HCT116 (cell line): ENCODE measurements around the gene AGPAT3. TPM values are rescaled to one million over a fixed set of nuclear protein-coding genes. Genes with fewer than 3 reads are reported as not detected.

Experiments used
- ATAC-seq: fragments of 200-7000 bp; cut with Tn5 transposase; 2 replicates; pipeline ENCODE4 v1.9.1; 2020; ENCODE audit warnings: mild to moderate bottlenecking, moderate library complexity
- BruUV-seq: library from RNA; stranded (reverse); fragments of 400-500 nt; replicated peaks from 2 replicates; lab custom pipeline; 2021; lab: Mats Ljungman, UMichigan
- CTCF ChIA-PET: fragments of 300-600 bp; sonication (Branson Sonifier 250); formaldehyde crosslinking; loops from one replicate; lab custom pipeline; 2021; ENCODE audit warnings: antibody characterized with exemption; lab: Charles Lee
- POLR2A ChIA-PET: fragments of 300-600, 350-600 bp; sonication (Branson Sonifier 250); formaldehyde crosslinking; loops from one replicate; lab custom pipeline; 2021; ENCODE audit warnings: antibody characterized with exemption; lab: Charles Lee
- RAD21 ChIA-PET, 2 experiments: fragments of 300-600 bp; sonication (Branson Sonifier 250); formaldehyde crosslinking; loops; one replicate each; lab custom pipeline; 2023; ENCODE audit warnings: low total read pairs in 2 of 2; ENCODE audit not compliant: uncharacterized antibody in 2 of 2, unreplicated experiment in 2 of 2, low non-redundant PET in 1 of 2; lab: Charles Lee
- DNase-seq: peaks from one replicate; pipeline ENCODE4 v3.0.0-alpha.2; 2010; ENCODE audit warnings: low read depth, low spot score
- H2AFZ ChIP-seq: fragments of 200-600 bp; shearing (Covaris generic), sonication (generic); 2 replicates; pipeline ENCODE4 v1.6.1; 2017; ENCODE audit warnings: low read depth, mixed run types, mixed read lengths, antibody characterized with exemption, low read length; ENCODE audit not compliant: poor library complexity, severe bottlenecking
- H3K27ac ChIP-seq: 2 replicates; pipeline ENCODE4 v1.5.1; 2012; ENCODE audit warnings: low read depth, low read length
- H3K27me3 ChIP-seq: fragments of 200-600 bp; sonication (generic); 2 replicates; pipeline ENCODE4 v1.6.1; 2016; ENCODE audit warnings: mixed run types, low read length, mixed read lengths; ENCODE audit not compliant: insufficient read depth
- H3K36me3 ChIP-seq, 2 experiments: fragments of 200-500 bp in 1 of 2; fragments of 200-600 bp in 1 of 2; sonication (Bioruptor generic) in 1 of 2; sonication (generic) in 1 of 2; 2 replicates each; pipeline versions ENCODE4 v1.5.1 to v1.6.1; 2014 to 2016; ENCODE audit warnings: low read length in 2 of 2, inconsistent platforms in 1 of 2, mixed read lengths in 1 of 2, mixed run types in 1 of 2; ENCODE audit not compliant: insufficient read depth in 2 of 2, control insufficient read depth in 1 of 2
- H3K4me1 ChIP-seq, 2 experiments: fragments of 200-600 bp in 1 of 2; sonication (generic) in 1 of 2; 2 replicates each; pipeline versions ENCODE4 v1.5.1 to v1.6.1; 2012 to 2017; ENCODE audit warnings: low read length in 2 of 2, inconsistent platforms in 1 of 2, mild to moderate bottlenecking in 1 of 2, mixed read lengths in 1 of 2, mixed run types in 1 of 2, moderate library complexity in 1 of 2; ENCODE audit not compliant: insufficient read depth in 2 of 2, control insufficient read depth in 1 of 2
- H3K4me2 ChIP-seq: fragments of 200-600 bp; sonication (generic); 2 replicates; pipeline ENCODE4 v1.6.1; 2017; ENCODE audit warnings: mixed run types, low read length, mixed read lengths
- H3K4me3 ChIP-seq, 2 experiments: fragments of 200-600 bp in 1 of 2; sonication (generic) in 1 of 2; replicated peaks in 1 of 2; 2 replicates each; pipeline ENCODE4 v1.5.1; 2011 to 2016; ENCODE audit warnings: low read length in 2 of 2, control low read depth in 1 of 2, low read depth in 1 of 2, mild to moderate bottlenecking in 1 of 2, mixed read lengths in 1 of 2, mixed run types in 1 of 2
- H3K79me2 ChIP-seq: fragments of 200-600 bp; sonication (generic); 2 replicates; pipeline ENCODE4 v1.6.1; 2017; ENCODE audit warnings: mild to moderate bottlenecking, mixed run types, low read length, moderate library complexity, mixed read lengths; ENCODE audit not compliant: insufficient read depth
- H3K9ac ChIP-seq: fragments of 200-600 bp; sonication (generic); 2 replicates; pipeline ENCODE4 v1.6.1; 2016; ENCODE audit warnings: low read length, mixed read lengths
- H3K9me2 ChIP-seq: fragments of 200-600 bp; sonication (generic), shearing (Covaris generic); 2 replicates; pipeline ENCODE4 v1.6.1; 2017; ENCODE audit warnings: mixed run types, mild to moderate bottlenecking, moderate library complexity; ENCODE audit not compliant: insufficient read depth
- H3K9me3 ChIP-seq, 2 experiments: fragments of 200-500 bp in 1 of 2; fragments of 200-600 bp in 1 of 2; sonication (Bioruptor generic) in 1 of 2; sonication (generic) in 1 of 2; 2 replicates each; pipeline ENCODE4 v1.6.1; 2014 to 2017; ENCODE audit warnings: low read length in 2 of 2, mixed read lengths in 2 of 2, inconsistent platforms in 1 of 2, low read depth in 1 of 2, mild to moderate bottlenecking in 1 of 2, mixed run types in 1 of 2, moderate library complexity in 1 of 2; ENCODE audit not compliant: control insufficient read depth in 1 of 2, insufficient read depth in 1 of 2
- H4K20me1 ChIP-seq: fragments of 200-600 bp; sonication (generic), shearing (Covaris generic); 2 replicates; pipeline ENCODE4 v1.6.1; 2017; ENCODE audit warnings: mixed run types, mild to moderate bottlenecking, moderate library complexity; ENCODE audit not compliant: insufficient read depth
- CBX3 ChIP-seq: IDR thresholded peaks from 2 replicates; pipeline ENCODE4 v1.6.1; 2012; ENCODE audit warnings: low read depth
- CTCF ChIP-seq, 3 experiments: fragments of 200-600 bp in 1 of 3; sonication (generic) in 1 of 3; IDR thresholded peaks in 2 of 3; conservative IDR thresholded peaks in 1 of 3; 2 replicates each; pipeline ENCODE4 v1.5.1; 2012 to 2017; ENCODE audit warnings: low read depth in 2 of 3, low read length in 2 of 3, antibody characterized with exemption in 1 of 3, borderline replicate concordance in 1 of 3, control low read depth in 1 of 3, mild to moderate bottlenecking in 1 of 3, mixed read lengths in 1 of 3, mixed run types in 1 of 3, moderate library complexity in 1 of 3; ENCODE audit not compliant: insufficient read depth in 1 of 3
- EGR1 ChIP-seq: IDR thresholded peaks from 2 replicates; pipeline ENCODE4 v1.6.1; 2012; ENCODE audit warnings: low read depth
- ELF1 ChIP-seq: IDR thresholded peaks from 2 replicates; pipeline ENCODE4 v1.6.1; 2012; ENCODE audit warnings: low read depth, borderline replicate concordance
- EZH2 ChIP-seq: fragments of 200-600 bp; sonication (generic); IDR thresholded peaks from 2 replicates; pipeline ENCODE4 v1.6.1; 2017; ENCODE audit warnings: antibody characterized with exemption, mixed run types
- JUND ChIP-seq: IDR thresholded peaks from 2 replicates; pipeline ENCODE4 v1.6.1; 2012
- RAD21 ChIP-seq: IDR thresholded peaks from 2 replicates; pipeline ENCODE4 v1.6.1; 2012; ENCODE audit warnings: low read depth, mild to moderate bottlenecking
- SP1 ChIP-seq: IDR thresholded peaks from 2 replicates; pipeline ENCODE4 v1.6.1; 2012; ENCODE audit warnings: low read depth
- TCF7L2 ChIP-seq: IDR thresholded peaks from 2 replicates; pipeline ENCODE4 v1.7.0; 2011; ENCODE audit warnings: borderline replicate concordance, inconsistent platforms; ENCODE audit not compliant: insufficient read depth, insufficient read length; ENCODE audit errors: extremely low read depth
- ZBTB33 ChIP-seq: IDR thresholded peaks from 2 replicates; pipeline ENCODE4 v1.6.1; 2011; ENCODE audit warnings: mild to moderate bottlenecking, low read length, moderate library complexity; ENCODE audit not compliant: insufficient replicate concordance; ENCODE audit errors: extremely low read depth
- intact Hi-C: fragments of 100-400 bp; cut with micrococcal nuclease; formaldehyde crosslinking; loops from 2 replicates; pipeline ENCODE4 v1.10.0; 2022
- total RNA-seq: library from RNA; stranded (reverse); gene quantifications from one replicate; pipeline ENCODE4 v1.2.1, GENCODE V29; 2021; ENCODE audit not compliant: unreplicated experiment
- TF ChIP-seq, protein P1 (sequence below): IDR thresholded peaks from 2 replicates; pipeline ENCODE4 v1.6.1; 2012

AGPAT3 gene
- total RNA-seq, 1 experiment from 2014 or later = 54.1 TPM

DNA sequence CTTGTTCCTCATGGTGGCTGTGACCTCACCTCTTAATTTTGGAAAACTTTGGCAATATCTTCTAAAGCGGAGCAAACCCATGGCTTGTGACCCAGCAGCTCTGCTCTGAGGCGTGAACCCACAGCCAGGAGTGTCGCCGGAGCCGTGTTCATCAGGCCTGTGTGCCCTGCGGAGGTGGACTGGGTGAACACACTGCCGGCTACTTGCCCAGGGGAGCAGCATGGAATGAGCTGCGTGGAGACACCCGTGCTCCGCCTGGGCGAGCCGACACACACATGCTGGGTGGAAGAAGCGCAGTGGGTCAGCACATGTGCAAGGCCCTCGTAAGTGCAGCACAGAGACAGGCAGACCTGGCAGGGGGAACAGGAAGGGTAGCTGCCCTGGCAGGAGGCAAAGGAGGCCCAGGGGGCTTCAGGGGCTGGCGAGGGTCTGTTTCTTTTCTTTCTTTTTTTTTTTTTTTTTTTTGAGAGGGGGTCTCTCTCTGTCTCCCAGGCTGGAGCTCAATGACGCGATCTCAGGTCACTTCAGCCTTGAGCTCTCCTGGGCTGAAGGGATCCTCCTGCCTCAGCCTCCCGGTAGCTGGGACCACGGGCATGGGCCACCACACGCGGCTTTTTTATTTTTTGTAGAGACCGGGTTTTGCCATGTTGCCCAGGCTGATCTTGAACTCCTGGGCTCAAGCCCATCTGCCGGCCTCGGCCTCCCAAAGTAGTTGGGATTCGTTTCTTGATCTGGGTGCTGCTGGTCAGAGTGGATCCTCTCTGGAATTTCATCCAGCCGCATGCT lies 41.8 kb downstream of the AGPAT3 start:
- Histone ChIP-seq H3K4me1 (no peaks in the 10 kb centered on the region), H3K9ac (no peak overlapping the region), H2AFZ (no peak overlapping the region), H3K27ac (no peak overlapping the region), H3K79me2 (peaks cover 7% of the 10 kb centered on the region; the same call in 1 of the 2 replicates), H4K20me1 (no peaks in the 10 kb centered on the region), H3K9me2 (no peaks in the 10 kb centered on the region), H3K9me3 (no peaks in the 10 kb centered on the region), H3K36me3 (no peaks in the 10 kb centered on the region), H3K4me2 (no peak overlapping the region), H3K4me3 (no peak overlapping the region), H3K27me3 (no peaks in the 10 kb centered on the region)
- no TSS peak for BruUV-seq
- no peak for TF ChIP-seq ELF1
- TF ChIP-seq TCF7L2 = no peak
- TF ChIP-seq RAD21 = no peak
- TF ChIP-seq CBX3 = no peak
- no peak for TF ChIP-seq EGR1
- no peak for TF ChIP-seq SP1
- TF ChIP-seq, protein P1, sequence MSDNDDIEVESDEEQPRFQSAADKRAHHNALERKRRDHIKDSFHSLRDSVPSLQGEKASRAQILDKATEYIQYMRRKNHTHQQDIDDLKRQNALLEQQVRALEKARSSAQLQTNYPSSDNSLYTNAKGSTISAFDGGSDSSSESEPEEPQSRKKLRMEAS = no peak
- no peak for TF ChIP-seq ZBTB33
- no peak for TF ChIP-seq CTCF (IDR thresholded peaks at IDR 0.05 in 2 of 3, conservative IDR thresholded peaks at IDR 0.05 in 1 of 3; ENCODE audit: borderline replicate concordance in 1 of 3, insufficient read depth in 1 of 3, low read depth in 2 of 3, low read length in 2 of 3)
- no peak for TF ChIP-seq EZH2
- TF ChIP-seq JUND = no peak
- intact Hi-C loops = no loop called here
- ATAC-seq (no peak), DNase-seq (no peak)
- ChIA-PET RAD21 (no interaction called here), CTCF (no interaction called here), POLR2A (no interaction called here)
